Esophagus muscularis mucosa (tissue), 4 donors: ENCODE measurements around the gene CXCR6. TPM values are rescaled to one million over a fixed set of nuclear protein-coding genes. Genes with fewer than 3 reads are reported as not detected.

Experiments
- DNase-seq: peaks from one replicate; pipeline ENCODE4 v3.0.0-alpha.2; 2017; ENCODE audit errors: extremely low spot score
- H3K27ac ChIP-seq, 4 donors: fragments of 200-600 bp; sonication (generic); replicated peaks in 1 of 4; 1 replicate in 3 of 4; 2 replicates in 1 of 4; pipeline ENCODE4 v1.5.1; 2016 to 2019; ENCODE audit warnings: mild to moderate bottlenecking in 1 of 4
- H3K27me3 ChIP-seq, 4 donors: fragments of 200-600 bp; sonication (generic); one replicate each; pipeline versions ENCODE4 v1.5.1 to v1.6.0; 2016 to 2019
- H3K36me3 ChIP-seq, 4 donors: fragments of 200-600 bp; sonication (generic); one replicate each; pipeline ENCODE4 v1.5.1; 2016 to 2019
- H3K4me1 ChIP-seq, 4 donors: fragments of 200-600 bp; sonication (generic); one replicate each; pipeline ENCODE4 v1.5.1; 2016 to 2019
- H3K4me3 ChIP-seq, 4 donors: fragments of 200-600 bp; sonication (generic); 1 replicate in 2 of 4; 2 replicates in 2 of 4; pipeline ENCODE4 v1.5.1; 2016 to 2019; ENCODE audit warnings: mild to moderate bottlenecking in 4 of 4, moderate library complexity in 1 of 4
- H3K9me3 ChIP-seq, 4 donors: fragments of 200-600 bp; sonication (generic); 1 replicate in 3 of 4; 2 replicates in 1 of 4; pipeline ENCODE4 v1.5.1; 2016 to 2019
- CTCF ChIP-seq, 3 experiments: fragments of 200-600 bp in 2 of 3; fragments of 450-650 bp in 1 of 3; sonication (generic) in 2 of 3; IDR thresholded peaks; one replicate each; pipeline ENCODE4 v1.5.1; 2017 to 2019; ENCODE audit warnings: antibody characterized with exemption in 3 of 3, mild to moderate bottlenecking in 2 of 3, moderate library complexity in 1 of 3
- EP300 ChIP-seq: sonication (generic); formaldehyde crosslinking; IDR thresholded peaks from one replicate; pipeline ENCODE4 v1.6.1; 2017; ENCODE audit warnings: antibody characterized with exemption
- POLR2A ChIP-seq: fragments of 450-650 bp; IDR thresholded peaks from one replicate; pipeline ENCODE4 v1.6.1; 2017; ENCODE audit warnings: antibody characterized with exemption, moderate library complexity, mild to moderate bottlenecking, low read depth
- POLR2AphosphoS5 ChIP-seq, 2 donors: sonication (generic); formaldehyde crosslinking; IDR thresholded peaks; one replicate each; pipeline ENCODE4 v1.6.1; 2017; ENCODE audit warnings: antibody characterized with exemption in 2 of 2
- WGBS: methylation state at CpG from one replicate; pipeline ENCODE4 v1.1.5; 2018; 5-methylcytosine and 5-hydroxymethylcytosine counted together
- intact Hi-C: fragments of 100-400 bp; cut with DNase I; formaldehyde crosslinking; loops from one replicate; pipeline ENCODE4 v1.15.1; 2023
- total RNA-seq, 4 donors: library from RNA; depleted of rRNA; stranded (reverse); fragments of >200 nt; gene quantifications; one replicate each; pipeline versions ENCODE4 v1.1.0 to v1.2.1, GENCODE V29; 2016

The CXCR6 gene
- total RNA-seq, 4 donors from 2014 or later, result 0.39 to 7.1 (median 0.49) TPM

DNA sequence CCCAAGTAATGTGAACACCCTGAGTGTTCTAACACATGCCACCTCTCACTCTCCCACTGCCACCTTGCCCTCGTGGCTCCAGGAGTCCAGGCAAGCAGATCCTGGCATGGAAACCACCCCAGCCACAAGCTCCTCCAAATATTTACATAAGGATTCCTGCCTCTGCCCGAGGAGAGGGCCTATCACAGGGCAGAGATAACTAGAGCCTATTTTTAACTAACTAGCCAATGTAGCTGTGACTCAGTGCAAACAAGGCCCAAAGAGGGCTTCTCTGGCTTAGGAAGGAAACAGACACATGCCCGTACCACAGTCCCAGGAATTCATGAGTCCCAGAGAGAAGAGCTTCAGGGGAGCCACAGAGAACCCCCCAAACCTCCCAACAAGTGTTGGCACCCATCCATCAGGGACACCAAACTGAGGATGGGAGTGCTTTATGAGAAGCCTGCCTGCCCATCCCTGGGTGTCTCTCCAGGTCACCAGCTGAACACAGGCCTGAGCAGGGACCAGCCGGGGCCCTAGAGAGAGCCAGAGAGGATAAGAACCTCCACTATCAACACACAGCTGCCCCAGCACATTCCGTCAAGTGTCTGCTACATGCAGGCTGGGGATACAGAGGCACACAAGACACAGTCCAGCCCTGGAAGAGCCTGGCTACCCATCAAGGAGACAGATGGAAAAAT lies 43.2 kb downstream of the CXCR6 start:
- Histone ChIP-seq H3K27ac (peak overlapping the region; percentile 79 to 86 (median 84)), H3K4me1 (peaks cover 72 to 87% (median 75%) of the 10 kb centered on the region in 4 donors), H3K4me3 (no peak overlapping the region), H3K27me3 (no peaks in the 10 kb centered on the region), H3K36me3 (peaks cover 19 to 32% (median 28%) of the 10 kb centered on the region in 4 donors), H3K9me3 (no peaks in the 10 kb centered on the region)
- no peak for TF ChIP-seq POLR2A
- TF ChIP-seq POLR2AphosphoS5 (IDR thresholded peaks at IDR 0.05), result no peak
- no peak for TF ChIP-seq CTCF (IDR thresholded peaks at IDR 0.05)
- no peak for TF ChIP-seq EP300
- 52% methylated on average over 4 of the region's 5 CpGs for WGBS
- DNase-seq, result no peak
- intact Hi-C loops, result no loop called here

DNA sequence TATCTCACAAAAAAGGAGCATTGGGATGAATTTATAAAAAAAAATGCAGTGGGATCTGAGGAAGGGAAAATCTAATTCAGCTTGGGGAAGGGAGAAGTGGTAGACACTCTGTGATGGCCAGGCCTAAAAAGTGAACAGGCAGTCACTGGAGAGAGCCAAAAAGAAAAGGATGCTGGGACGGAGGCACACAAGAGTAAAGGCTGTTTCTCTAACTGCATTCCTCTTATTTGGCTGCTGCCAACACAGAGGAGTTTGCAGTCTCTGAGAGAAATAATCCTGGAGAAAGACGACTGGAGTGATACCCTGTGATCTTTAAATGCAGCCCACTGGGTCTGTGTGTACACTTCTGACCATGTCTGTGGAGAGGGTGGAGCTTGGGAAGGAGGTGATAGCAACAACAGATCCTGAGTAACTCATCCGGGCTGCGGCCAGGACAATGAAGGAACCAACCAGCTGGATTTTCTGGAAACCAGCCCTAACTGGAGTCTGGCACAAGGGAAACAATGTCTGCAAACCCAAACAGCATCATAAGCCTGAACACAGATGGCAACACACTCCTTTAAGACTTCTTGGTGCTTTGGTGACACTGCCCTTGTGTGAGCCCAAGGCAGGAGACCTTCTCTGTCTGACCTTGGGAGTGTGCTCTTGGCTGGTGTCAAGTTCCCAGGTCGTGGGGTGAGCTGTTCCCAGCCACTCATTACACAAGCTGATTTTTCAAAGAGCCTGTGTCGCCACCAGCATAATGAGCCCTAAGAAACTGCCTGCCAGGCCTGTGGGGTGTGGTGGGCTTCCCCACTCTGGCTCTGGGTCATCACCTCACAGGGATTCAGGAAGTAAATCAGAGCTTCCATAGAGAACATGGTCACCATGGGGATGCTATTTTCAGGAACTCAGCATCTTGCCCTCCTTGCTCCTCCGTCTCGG lies 44.4 kb downstream of the CXCR6 start:
- Histone ChIP-seq H3K36me3 (peaks cover 13 to 20% (median 16%) of the 10 kb centered on the region in 4 donors), H3K4me3 (no peak overlapping the region), H3K27me3 (no peaks in the 10 kb centered on the region), H3K27ac (peak overlapping the region; percentile 79 to 86 (median 84)), H3K9me3 (no peaks in the 10 kb centered on the region), H3K4me1 (peaks cover 84 to 94% (median 87%) of the 10 kb centered on the region in 4 donors)
- TF ChIP-seq POLR2AphosphoS5 (IDR thresholded peaks at IDR 0.05) (peak; percentile 17 to 25), EP300 (no peak)
- intact Hi-C loops, result no loop called here
- WGBS, result 32% methylated on average over 6 of the region's 8 CpGs
- peak; percentile 96 for DNase-seq

- Histone ChIP-seq H3K4me1 (peaks cover 91 to 99% (median 94%) of the 10 kb centered on the region in 4 donors), H3K27ac (peak overlapping the region; percentile 79 to 86 (median 84)), H3K4me3 (no peak overlapping the region), H3K9me3 (no peaks in the 10 kb centered on the region), H3K36me3 (peaks cover 6 to 13% (median 9%) of the 10 kb centered on the region in 4 donors), H3K27me3 (no peaks in the 10 kb centered on the region)
- TF ChIP-seq POLR2A, result no peak
- TF ChIP-seq EP300, result no peak
- no peak for TF ChIP-seq POLR2AphosphoS5 (IDR thresholded peaks at IDR 0.05)
- TF ChIP-seq CTCF (IDR thresholded peaks at IDR 0.05), result no peak
- intact Hi-C loops, result no loop called here
- 69% methylated on average over 4 of the region's 4 CpGs for WGBS
- no peak for DNase-seq
Observed at GRCh38 chr3:45988362-45988761, 45.1 kb downstream of the CXCR6 start.

DNA sequence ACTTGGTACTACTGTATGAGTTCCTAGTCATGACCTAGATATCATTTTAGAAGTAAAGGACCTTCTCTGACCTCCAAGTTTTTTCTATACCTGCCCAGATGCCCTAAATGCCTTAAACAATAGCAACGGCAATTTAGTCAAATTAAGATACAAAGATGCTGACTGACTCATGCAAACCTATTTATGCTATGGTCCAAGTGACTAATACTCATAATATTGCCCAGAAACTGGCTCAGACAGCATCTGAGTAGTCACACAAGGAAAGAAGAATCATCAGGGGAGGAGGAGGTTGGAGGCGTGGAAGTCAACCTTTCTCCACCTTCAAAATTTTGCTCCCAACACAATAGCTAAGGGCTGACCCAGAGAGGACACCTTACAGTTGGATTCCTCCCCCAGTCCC lies 45.5 kb downstream of the CXCR6 start:
- Histone ChIP-seq H3K27me3 (no peaks in the 10 kb centered on the region), H3K36me3 (peaks cover 1 to 9% (median 5%) of the 10 kb centered on the region in 4 donors), H3K4me1 (peaks cover 92 to 99% (median 97%) of the 10 kb centered on the region in 4 donors), H3K4me3 (no peak overlapping the region), H3K9me3 (no peaks in the 10 kb centered on the region), H3K27ac (peak overlapping the region; percentile 79 to 86 (median 84))
- DNase-seq, result no peak
- WGBS, result 33% methylated on average over 2 of the region's 2 CpGs
- TF ChIP-seq CTCF (IDR thresholded peaks at IDR 0.05) (no peak), EP300 (no peak), POLR2A (no peak), POLR2AphosphoS5 (IDR thresholded peaks at IDR 0.05) (peak in 1 of 2 donors; percentile 18)
- intact Hi-C loops, result no loop called here

DNA sequence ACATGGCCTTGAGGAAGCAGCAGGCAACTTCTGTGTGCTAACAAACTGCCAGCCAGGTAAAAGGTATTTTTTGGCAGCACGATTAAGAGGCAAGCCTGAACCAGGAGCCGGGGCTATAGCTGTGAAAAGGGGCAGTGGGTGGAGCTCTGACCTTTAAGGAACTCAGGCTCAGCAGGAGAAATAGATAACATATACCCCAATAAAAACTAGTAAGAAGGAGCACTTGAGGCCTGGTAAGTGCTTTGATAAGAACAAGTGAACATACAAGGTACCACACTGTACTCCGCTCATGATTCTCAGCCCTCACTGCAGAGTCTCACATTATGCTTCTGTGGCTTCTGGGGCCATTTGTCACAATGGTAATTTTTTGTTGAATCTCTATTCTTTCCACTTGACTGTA lies 46.9 kb downstream of the CXCR6 start:
- TF ChIP-seq POLR2AphosphoS5 (IDR thresholded peaks at IDR 0.05), result no peak
- TF ChIP-seq CTCF (IDR thresholded peaks at IDR 0.05), result no peak
- no peak for TF ChIP-seq EP300
- no peak for TF ChIP-seq POLR2A
- intact Hi-C loops, result no loop called here
- Histone ChIP-seq H3K9me3 (no peaks in the 10 kb centered on the region), H3K4me1 (peaks cover 91 to 96% (median 94%) of the 10 kb centered on the region in 4 donors), H3K36me3 (no peaks in the 10 kb centered on the region), H3K27ac (peak overlapping the region; percentile 79 to 86 (median 84)), H3K27me3 (no peaks in the 10 kb centered on the region), H3K4me3 (no peak overlapping the region)
- 80% methylated on average over 3 of the region's 3 CpGs for WGBS
- no peak for DNase-seq
